ENCODE data around the gene RNU6-8.

- TF ChIP-seq, protein P1, sequence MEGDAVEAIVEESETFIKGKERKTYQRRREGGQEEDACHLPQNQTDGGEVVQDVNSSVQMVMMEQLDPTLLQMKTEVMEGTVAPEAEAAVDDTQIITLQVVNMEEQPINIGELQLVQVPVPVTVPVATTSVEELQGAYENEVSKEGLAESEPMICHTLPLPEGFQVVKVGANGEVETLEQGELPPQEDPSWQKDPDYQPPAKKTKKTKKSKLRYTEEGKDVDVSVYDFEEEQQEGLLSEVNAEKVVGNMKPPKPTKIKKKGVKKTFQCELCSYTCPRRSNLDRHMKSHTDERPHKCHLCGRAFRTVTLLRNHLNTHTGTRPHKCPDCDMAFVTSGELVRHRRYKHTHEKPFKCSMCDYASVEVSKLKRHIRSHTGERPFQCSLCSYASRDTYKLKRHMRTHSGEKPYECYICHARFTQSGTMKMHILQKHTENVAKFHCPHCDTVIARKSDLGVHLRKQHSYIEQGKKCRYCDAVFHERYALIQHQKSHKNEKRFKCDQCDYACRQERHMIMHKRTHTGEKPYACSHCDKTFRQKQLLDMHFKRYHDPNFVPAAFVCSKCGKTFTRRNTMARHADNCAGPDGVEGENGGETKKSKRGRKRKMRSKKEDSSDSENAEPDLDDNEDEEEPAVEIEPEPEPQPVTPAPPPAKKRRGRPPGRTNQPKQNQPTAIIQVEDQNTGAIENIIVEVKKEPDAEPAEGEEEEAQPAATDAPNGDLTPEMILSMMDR (IDR thresholded peaks at IDR 0.05; ENCODE audit: poor library complexity) = no peak
- no peak for TF ChIP-seq EZH2phosphoT487 (IDR thresholded peaks at IDR 0.05; ENCODE audit: low read depth, severe bottlenecking, unreplicated experiment)
- TF ChIP-seq EZH2 (IDR thresholded peaks at IDR 0.05; ENCODE audit: borderline replicate concordance) = no peak
Observed at GRCh38 chr14:32208490-32208889, 5.4 kb upstream of the RNU6-8 start.
